RWPE1 (cell line): ENCODE results near the gene TRAPPC12.

ENCODE experiments used
- CTCF ChIA-PET: fragments of 350-600 bp; sonication (Branson Sonifier 250); formaldehyde crosslinking; extraction: SDS; loops from one replicate; lab custom pipeline; 2021; lab: Yijun Ruan, JAX
- POLR2A ChIA-PET: fragments of 400-600 bp; formaldehyde crosslinking; extraction: SDS; loops from one replicate; lab custom pipeline; 2020; ENCODE audit warnings: antibody characterized with exemption; ENCODE audit not compliant: low non-redundant PET; lab: Yijun Ruan, JAX
- DNase-seq: peaks from one replicate; pipeline ENCODE4 v3.0.0; 2012; ENCODE audit warnings: low spot score
- H3K27ac ChIP-seq: fragments of 450-650 bp; 2 replicates; pipeline ENCODE4 v1.5.1; 2017
- TF ChIP-seq, protein P1 (sequence below): fragments of 450-650 bp; conservative IDR thresholded peaks from 2 replicates; pipeline ENCODE4 v1.5.1; 2017; ENCODE audit warnings: low read depth, mild to moderate bottlenecking

TRAPPC12 gene

DNA sequence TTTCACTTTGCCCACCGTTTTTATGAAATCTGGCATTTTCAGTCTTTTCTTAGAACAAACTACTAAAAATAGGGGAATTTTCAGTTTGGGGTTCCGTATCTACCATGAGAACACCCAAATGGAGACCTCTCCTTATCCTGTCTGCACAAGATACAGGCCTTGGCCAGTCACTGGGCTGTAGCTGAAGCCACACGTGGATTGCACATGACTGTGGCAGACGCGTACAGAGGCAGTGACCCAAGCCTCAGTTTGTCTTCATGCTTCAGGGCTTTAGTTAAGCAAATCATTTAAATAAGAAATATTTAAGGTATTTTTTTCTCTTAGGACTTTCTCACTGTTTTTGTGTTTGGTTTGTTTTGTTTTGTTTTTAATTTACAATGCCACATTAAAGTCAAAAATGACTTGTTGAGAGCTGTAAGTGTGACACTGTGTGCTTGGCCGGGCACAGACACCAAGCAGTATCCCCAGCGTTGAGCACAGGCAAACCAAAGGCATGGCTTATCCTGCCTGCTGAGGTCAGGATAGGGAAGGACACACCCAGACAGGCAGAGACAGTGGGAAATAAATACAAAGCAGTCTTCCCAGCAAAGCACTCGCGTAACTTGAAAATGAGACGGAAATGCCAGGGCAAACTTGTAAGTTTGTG, 53.3 kb downstream of the TRAPPC12 start:
- TF ChIP-seq, protein P1, sequence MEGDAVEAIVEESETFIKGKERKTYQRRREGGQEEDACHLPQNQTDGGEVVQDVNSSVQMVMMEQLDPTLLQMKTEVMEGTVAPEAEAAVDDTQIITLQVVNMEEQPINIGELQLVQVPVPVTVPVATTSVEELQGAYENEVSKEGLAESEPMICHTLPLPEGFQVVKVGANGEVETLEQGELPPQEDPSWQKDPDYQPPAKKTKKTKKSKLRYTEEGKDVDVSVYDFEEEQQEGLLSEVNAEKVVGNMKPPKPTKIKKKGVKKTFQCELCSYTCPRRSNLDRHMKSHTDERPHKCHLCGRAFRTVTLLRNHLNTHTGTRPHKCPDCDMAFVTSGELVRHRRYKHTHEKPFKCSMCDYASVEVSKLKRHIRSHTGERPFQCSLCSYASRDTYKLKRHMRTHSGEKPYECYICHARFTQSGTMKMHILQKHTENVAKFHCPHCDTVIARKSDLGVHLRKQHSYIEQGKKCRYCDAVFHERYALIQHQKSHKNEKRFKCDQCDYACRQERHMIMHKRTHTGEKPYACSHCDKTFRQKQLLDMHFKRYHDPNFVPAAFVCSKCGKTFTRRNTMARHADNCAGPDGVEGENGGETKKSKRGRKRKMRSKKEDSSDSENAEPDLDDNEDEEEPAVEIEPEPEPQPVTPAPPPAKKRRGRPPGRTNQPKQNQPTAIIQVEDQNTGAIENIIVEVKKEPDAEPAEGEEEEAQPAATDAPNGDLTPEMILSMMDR = no peak
- POLR2A ChIA-PET = no interaction called here
- no peak for DNase-seq
- CTCF ChIA-PET = interaction anchor here (0.6 to 1.4 kb wide), 2 partner anchors 8 to 218 kb away, joined by 3 to 5 read pairs; no protein-coding TSS in a partner anchor
- H3K27ac ChIP-seq = peak overlapping the region; percentile 28; the same call in 1 of the 2 replicates

DNA sequence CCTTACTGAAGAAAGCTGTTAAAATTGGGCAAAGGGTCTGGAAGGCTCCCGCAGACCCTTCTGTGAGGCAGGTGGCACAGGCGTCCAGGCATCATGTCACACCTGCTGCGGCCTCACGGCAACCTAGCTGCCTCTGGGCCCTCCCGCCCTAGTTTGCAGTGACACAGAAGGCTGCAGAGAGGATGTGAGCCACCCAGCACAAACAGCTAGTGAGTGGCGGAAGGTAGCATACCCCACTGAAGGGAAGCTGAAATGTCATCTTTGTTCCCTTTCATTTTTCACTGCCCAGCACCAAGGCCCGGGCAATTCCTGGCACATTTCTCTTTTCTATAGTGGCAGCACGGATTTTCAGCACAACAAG, 53.8 kb downstream of the TRAPPC12 start:
- no peak for DNase-seq

DNA sequence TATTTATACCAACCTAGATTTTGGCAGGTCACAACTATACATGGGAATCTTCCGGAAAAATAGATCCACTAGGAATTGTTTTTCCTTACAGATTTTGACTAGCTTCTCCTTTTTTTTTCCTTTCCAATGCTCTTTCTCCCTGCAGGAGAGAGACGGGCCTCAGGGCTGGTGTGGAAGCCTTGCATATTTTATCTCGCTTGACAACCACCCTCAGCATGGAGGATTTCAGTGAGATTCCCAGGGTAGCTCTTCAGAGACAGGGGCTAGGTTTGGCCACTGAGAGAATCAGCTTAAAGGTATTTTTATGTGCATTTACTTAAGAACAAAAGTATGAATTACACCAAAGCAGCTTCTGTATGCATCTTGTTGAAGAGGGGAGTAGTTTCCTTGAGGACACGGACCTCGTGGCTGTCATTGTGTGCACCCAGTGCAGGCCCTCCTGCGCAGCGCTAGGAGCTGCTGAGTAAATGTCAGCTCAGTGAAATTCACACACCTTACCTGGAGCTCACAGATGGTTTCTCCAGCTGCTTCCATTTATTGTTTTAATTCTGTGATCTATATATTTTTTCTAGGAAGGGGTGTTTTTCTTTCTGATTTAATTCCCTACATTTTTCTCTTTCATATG, 54.4 kb downstream of the TRAPPC12 start:
- H3K27ac ChIP-seq = no peak overlapping the region
- TF ChIP-seq, protein P1 = no peak
- no peak for DNase-seq
- POLR2A ChIA-PET = no interaction called here
- CTCF ChIA-PET = interaction anchor here (0.5 to 1.4 kb wide), 5 partner anchors 8 to 1657 kb away, joined by 3 read pairs; no protein-coding TSS in a partner anchor

More for the DNA sequence above, 53.8 kb downstream of the TRAPPC12 start:
- TF ChIP-seq, protein P1 = no peak
- peak overlapping the region; percentile 28; the same call in 1 of the 2 replicates for H3K27ac ChIP-seq
- CTCF ChIA-PET = interaction anchor here (0.5 to 1.4 kb wide), 3 partner anchors 9 to 1656 kb away, joined by 3 to 5 read pairs (median 3); no protein-coding TSS in a partner anchor
- POLR2A ChIA-PET = no interaction called here

DNA sequence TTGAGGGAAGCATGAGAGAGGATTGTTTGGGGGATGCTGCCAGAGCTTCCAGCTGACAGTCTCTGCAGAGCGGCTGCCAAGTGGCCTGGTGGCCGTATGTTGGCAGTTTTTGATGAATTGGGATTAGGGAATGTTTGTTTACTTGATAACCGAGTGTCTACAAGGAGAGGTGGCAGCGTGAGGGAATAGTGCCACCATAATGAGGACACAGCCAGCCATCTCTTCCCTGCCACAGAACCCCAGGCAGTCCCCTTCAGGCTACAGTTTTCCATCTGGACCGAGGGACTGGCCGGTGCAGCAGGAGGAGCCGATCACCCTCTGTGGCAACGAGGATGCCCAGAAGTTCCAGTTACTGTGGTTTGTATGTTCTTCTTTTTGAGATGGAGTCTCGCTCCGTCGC, 55.2 kb downstream of the TRAPPC12 start:
- TF ChIP-seq, protein P1 = no peak
- 0 out of 2 replicates have a peak overlapping the region, but pooled peaks have one; percentile 23 for H3K27ac ChIP-seq
- ChIA-PET CTCF (interaction anchor here (0.8 to 1.0 kb wide), 2 partner anchors 11 to 27 kb away, joined by 3 read pairs; no protein-coding TSS in a partner anchor), POLR2A (no interaction called here)
- no peak for DNase-seq

DNA sequence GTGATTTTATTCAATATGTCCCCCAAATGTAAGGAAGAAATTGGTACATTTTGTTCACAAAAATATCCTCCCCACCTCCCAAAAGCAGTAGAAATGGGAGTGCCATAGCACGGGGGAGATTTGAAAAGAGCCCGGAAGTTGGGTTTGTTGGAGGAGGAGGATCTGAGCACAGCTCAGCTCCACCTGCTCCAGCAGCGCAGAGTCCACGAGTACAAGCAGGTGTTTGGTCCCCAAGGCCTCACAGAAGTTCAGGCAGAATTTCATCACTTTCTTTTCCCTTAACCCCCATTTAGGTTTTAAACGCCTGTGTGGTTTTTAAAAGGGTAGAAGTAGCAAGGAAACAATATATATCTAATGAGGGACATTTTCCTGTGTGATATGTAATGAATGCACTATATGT, 56.0 kb downstream of the TRAPPC12 start:
- CTCF ChIA-PET = no interaction called here
- DNase-seq = no peak
- POLR2A ChIA-PET = no interaction called here
- TF ChIP-seq, protein P1 = no peak
- no peak overlapping the region for H3K27ac ChIP-seq

DNA sequence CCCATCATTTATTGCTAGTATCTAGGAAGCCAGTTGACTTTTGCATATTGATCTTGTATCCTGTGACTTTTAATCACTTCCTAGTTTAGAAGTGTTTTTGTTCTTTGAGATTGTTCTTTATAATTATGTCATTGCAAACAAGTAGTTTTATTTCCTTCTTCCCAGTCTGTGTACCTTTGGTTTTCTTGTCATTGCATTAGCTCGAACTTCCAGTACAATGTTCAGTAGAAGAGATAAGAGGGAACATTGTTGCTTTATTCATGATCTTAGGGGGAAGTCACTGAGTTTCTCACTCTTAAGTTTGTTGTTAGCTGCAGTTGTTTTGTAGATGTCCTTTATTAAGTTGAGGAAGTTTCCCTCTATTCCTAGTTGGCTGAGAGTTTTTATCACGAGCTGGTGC, 61.0 kb downstream of the TRAPPC12 start:
- ChIA-PET CTCF (no interaction called here), POLR2A (no interaction called here)
- DNase-seq = no peak
- TF ChIP-seq, protein P1 = no peak
- no peak overlapping the region for H3K27ac ChIP-seq
